ENCODE measurements around the gene ATXN1. TPM values are rescaled to one million over a fixed set of nuclear protein-coding genes. Genes with fewer than 3 reads are reported as not detected.

The ATXN1 gene
- polyA plus RNA-seq, 1 of the 3 experiments (the other 2 are of a cell fraction): 7.9 TPM

DNA sequence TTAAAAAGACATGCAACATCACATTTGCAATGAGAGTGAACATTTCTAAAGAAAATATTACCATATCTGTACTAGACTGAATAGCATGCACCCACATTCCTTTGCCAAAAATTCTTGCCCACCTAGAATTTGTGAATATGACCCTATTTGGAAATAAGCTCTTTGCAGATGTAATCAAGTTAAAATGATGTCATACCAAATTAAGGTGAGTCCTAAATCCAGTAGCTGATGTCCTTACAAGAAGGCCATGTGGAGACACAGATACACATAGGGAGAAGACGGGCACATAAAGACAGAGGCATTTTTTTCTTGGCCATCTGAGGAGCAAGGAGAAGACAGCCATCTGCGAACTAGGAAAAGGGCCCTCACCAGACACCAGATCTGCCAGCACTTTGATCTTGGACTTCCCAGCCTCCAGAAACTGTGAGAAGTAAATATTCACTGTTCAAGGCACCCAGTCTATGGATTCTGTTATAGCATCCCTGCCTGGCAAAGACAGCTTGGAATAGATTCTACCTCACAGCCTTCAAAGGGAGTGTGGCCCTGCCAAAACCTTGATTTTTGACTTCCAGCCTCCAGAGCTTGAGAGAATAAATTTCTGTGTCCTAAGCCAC is 22.8 kb upstream of the ATXN1 start:
- WGBS (ENCODE audit: low lambda C conversion rate): 95% methylated on average over 2 of the region's 2 CpGs
- CTCF ChIA-PET: interaction anchor here (0.9 to 2.7 kb wide), 3 partner anchors 13 to 273 kb away, joined by 3 to 11 read pairs (median 5); no protein-coding TSS in a partner anchor

More for the DNA sequence above, 22.8 kb upstream of the ATXN1 start:
- Histone ChIP-seq H3F3A (replicated peaks; ENCODE audit: insufficient read depth) (no peaks in the 10 kb centered on the region), H3K4me3 (ENCODE audit: low read depth in 2 of 2, low read length in 1 of 2) (no peak overlapping the region), H3K9me3 (no peaks in the 10 kb centered on the region; the same call in 1 of the 2 replicates), H3K79me2 (ENCODE audit: insufficient read depth) (no peaks in the 10 kb centered on the region), H2AFZ (ENCODE audit: low read depth) (no peak overlapping the region), H4K20me1 (ENCODE audit: insufficient read depth) (no peaks in the 10 kb centered on the region), H3K27me3 (ENCODE audit: insufficient read depth) (no peaks in the 10 kb centered on the region), H3K27ac (ENCODE audit: low read depth in 2 of 2, low read length in 1 of 2) (no peak overlapping the region), H3K4me1 (ENCODE audit: control insufficient read depth in 1 of 2, insufficient read depth in 2 of 2, low read depth in 1 of 2, low read length in 1 of 2) (no peaks in the 10 kb centered on the region; a peak in 3 of 4 replicates), H3K9ac (no peak overlapping the region), H3K4me2 (no peak overlapping the region), H3K9me2 (no peaks in the 10 kb centered on the region), H3K36me3 (replicated peaks in 1 of 2; ENCODE audit: control insufficient read depth in 1 of 2, insufficient read depth in 2 of 2, low read length in 1 of 2) (no peaks in the 10 kb centered on the region)
- no peak for DNase-seq
- POLR2A ChIA-PET: interaction anchor here (0.6 kb wide), 1 partner anchor 187 kb away, joined by 3 read pairs; no protein-coding TSS in a partner anchor
- no peak for TF ChIP-seq FOXJ3 (CRISPR knock-in tag; IDR thresholded peaks at IDR 0.05)
- TF ChIP-seq, protein P1, sequence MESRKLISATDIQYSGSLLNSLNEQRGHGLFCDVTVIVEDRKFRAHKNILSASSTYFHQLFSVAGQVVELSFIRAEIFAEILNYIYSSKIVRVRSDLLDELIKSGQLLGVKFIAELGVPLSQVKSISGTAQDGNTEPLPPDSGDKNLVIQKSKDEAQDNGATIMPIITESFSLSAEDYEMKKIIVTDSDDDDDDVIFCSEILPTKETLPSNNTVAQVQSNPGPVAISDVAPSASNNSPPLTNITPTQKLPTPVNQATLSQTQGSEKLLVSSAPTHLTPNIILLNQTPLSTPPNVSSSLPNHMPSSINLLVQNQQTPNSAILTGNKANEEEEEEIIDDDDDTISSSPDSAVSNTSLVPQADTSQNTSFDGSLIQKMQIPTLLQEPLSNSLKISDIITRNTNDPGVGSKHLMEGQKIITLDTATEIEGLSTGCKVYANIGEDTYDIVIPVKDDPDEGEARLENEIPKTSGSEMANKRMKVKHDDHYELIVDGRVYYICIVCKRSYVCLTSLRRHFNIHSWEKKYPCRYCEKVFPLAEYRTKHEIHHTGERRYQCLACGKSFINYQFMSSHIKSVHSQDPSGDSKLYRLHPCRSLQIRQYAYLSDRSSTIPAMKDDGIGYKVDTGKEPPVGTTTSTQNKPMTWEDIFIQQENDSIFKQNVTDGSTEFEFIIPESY (IDR thresholded peaks at IDR 0.05; ENCODE audit: borderline replicate concordance, low read depth): no peak
- TF ChIP-seq TAF1 (IDR thresholded peaks at IDR 0.05; ENCODE audit: borderline replicate concordance, low read depth, low read length): no peak
- TF ChIP-seq, protein P2, sequence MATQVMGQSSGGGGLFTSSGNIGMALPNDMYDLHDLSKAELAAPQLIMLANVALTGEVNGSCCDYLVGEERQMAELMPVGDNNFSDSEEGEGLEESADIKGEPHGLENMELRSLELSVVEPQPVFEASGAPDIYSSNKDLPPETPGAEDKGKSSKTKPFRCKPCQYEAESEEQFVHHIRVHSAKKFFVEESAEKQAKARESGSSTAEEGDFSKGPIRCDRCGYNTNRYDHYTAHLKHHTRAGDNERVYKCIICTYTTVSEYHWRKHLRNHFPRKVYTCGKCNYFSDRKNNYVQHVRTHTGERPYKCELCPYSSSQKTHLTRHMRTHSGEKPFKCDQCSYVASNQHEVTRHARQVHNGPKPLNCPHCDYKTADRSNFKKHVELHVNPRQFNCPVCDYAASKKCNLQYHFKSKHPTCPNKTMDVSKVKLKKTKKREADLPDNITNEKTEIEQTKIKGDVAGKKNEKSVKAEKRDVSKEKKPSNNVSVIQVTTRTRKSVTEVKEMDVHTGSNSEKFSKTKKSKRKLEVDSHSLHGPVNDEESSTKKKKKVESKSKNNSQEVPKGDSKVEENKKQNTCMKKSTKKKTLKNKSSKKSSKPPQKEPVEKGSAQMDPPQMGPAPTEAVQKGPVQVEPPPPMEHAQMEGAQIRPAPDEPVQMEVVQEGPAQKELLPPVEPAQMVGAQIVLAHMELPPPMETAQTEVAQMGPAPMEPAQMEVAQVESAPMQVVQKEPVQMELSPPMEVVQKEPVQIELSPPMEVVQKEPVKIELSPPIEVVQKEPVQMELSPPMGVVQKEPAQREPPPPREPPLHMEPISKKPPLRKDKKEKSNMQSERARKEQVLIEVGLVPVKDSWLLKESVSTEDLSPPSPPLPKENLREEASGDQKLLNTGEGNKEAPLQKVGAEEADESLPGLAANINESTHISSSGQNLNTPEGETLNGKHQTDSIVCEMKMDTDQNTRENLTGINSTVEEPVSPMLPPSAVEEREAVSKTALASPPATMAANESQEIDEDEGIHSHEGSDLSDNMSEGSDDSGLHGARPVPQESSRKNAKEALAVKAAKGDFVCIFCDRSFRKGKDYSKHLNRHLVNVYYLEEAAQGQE (IDR thresholded peaks at IDR 0.05; ENCODE audit: low read depth, low read length): no peak
- TF ChIP-seq, protein P3, sequence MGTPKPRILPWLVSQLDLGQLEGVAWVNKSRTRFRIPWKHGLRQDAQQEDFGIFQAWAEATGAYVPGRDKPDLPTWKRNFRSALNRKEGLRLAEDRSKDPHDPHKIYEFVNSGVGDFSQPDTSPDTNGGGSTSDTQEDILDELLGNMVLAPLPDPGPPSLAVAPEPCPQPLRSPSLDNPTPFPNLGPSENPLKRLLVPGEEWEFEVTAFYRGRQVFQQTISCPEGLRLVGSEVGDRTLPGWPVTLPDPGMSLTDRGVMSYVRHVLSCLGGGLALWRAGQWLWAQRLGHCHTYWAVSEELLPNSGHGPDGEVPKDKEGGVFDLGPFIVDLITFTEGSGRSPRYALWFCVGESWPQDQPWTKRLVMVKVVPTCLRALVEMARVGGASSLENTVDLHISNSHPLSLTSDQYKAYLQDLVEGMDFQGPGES (IDR thresholded peaks at IDR 0.05; ENCODE audit: low read depth, low read length): no peak
- no peak for TF ChIP-seq SMC3 (IDR thresholded peaks at IDR 0.05; ENCODE audit: low read depth, low read length)
- TF ChIP-seq RCOR1 (IDR thresholded peaks at IDR 0.05; ENCODE audit: low read length): no peak
- TF ChIP-seq NRF1 (IDR thresholded peaks at IDR 0.05; ENCODE audit: low read depth, low read length): no peak
- TF ChIP-seq, protein P4, sequence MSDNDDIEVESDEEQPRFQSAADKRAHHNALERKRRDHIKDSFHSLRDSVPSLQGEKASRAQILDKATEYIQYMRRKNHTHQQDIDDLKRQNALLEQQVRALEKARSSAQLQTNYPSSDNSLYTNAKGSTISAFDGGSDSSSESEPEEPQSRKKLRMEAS (IDR thresholded peaks at IDR 0.05; ENCODE audit: low read depth): no peak
- TF ChIP-seq NFIC (IDR thresholded peaks at IDR 0.05; ENCODE audit: borderline replicate concordance): no peak
- TF ChIP-seq, protein P5, sequence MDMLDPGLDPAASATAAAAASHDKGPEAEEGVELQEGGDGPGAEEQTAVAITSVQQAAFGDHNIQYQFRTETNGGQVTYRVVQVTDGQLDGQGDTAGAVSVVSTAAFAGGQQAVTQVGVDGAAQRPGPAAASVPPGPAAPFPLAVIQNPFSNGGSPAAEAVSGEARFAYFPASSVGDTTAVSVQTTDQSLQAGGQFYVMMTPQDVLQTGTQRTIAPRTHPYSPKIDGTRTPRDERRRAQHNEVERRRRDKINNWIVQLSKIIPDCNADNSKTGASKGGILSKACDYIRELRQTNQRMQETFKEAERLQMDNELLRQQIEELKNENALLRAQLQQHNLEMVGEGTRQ (IDR thresholded peaks at IDR 0.05; ENCODE audit: borderline replicate concordance, low read depth, low read length): no peak
- TF ChIP-seq TEAD4 (IDR thresholded peaks at IDR 0.05; ENCODE audit: borderline replicate concordance, insufficient read depth): no peak
- no peak for TF ChIP-seq SIN3A (IDR thresholded peaks at IDR 0.05; ENCODE audit: borderline replicate concordance, low read depth, low read length)
- no peak for TF ChIP-seq RAD21 (IDR thresholded peaks at IDR 0.05; ENCODE audit: low read length)
- no peak for TF ChIP-seq EZH2phosphoT487 (IDR thresholded peaks at IDR 0.05; ENCODE audit: borderline replicate concordance, low read depth)
- no peak for TF ChIP-seq FOSL2 (IDR thresholded peaks at IDR 0.05; ENCODE audit: borderline replicate concordance, low read depth)

Measured in SK-N-SH (cell line).